K562 (cell line): ENCODE results near the gene ABHD3. TPM values are rescaled to one million over a fixed set of nuclear protein-coding genes. Genes with fewer than 3 reads are reported as not detected.

ENCODE experiments used
- EGR1 ChIP-seq: fragments of 450-650 bp; conservative IDR thresholded peaks from 2 replicates; pipeline ENCODE4 v1.6.1; 2017; ENCODE audit warnings: mild to moderate bottlenecking
- FOXK1 ChIP-seq: sonication (generic); formaldehyde crosslinking; IDR thresholded peaks from 2 replicates; pipeline ENCODE4 v1.8.0; 2022; ENCODE audit warnings: missing genetic modification reagents, mild to moderate bottlenecking, borderline replicate concordance
- LEF1 ChIP-seq: fragments of 450-650 bp; IDR thresholded peaks from 2 replicates; pipeline ENCODE4 v1.6.1; 2016; ENCODE audit warnings: mild to moderate bottlenecking
- MEIS2 ChIP-seq: fragments of 450-650 bp; IDR thresholded peaks from 2 replicates; pipeline ENCODE4 v1.6.1; 2014; ENCODE audit warnings: mild to moderate bottlenecking; ENCODE audit not compliant: partially characterized antibody
- NR0B1 ChIP-seq: fragments of 450-650 bp; IDR thresholded peaks from one replicate; pipeline ENCODE4 v1.6.1; 2018; ENCODE audit warnings: mild to moderate bottlenecking, moderate library complexity; ENCODE audit not compliant: partially characterized antibody
- POLR2G ChIP-seq: fragments of 200-400 bp; formaldehyde crosslinking; IDR thresholded peaks from 2 replicates; pipeline ENCODE4 v1.6.1; 2017; ENCODE audit warnings: low read depth, mild to moderate bottlenecking, antibody characterized with exemption, low read length, moderate library complexity
- SOX6 ChIP-seq: fragments of 450-650 bp; IDR thresholded peaks from 2 replicates; pipeline ENCODE4 v1.6.1; 2014; ENCODE audit warnings: mild to moderate bottlenecking
- TCF3 ChIP-seq: sonication (generic); formaldehyde crosslinking; IDR thresholded peaks from 2 replicates; pipeline ENCODE4 v1.4.0; 2020; ENCODE audit warnings: mild to moderate bottlenecking, missing genetic modification reagents
- ZBTB9 ChIP-seq: fragments of 450-650 bp; formaldehyde crosslinking; IDR thresholded peaks from 2 replicates; pipeline ENCODE4 v1.4.0; 2020; ENCODE audit warnings: mild to moderate bottlenecking, moderate library complexity
- polyA plus RNA-seq, 8 experiments: library from polyadenylated mRNA; depleted of rRNA in 4 of 8; stranded (reverse) in 5 of 8; unstranded in 3 of 8; fragments of >200 nt; fragmentation: Nextera tagmentation in 2 of 8; fragmentation: Illumina TruSeq in 1 of 8; extraction: Ambion mirVana in 2 of 8; extraction: Trizol in 1 of 8; gene quantifications; 2 replicates each; pipeline versions ENCODE4 v1.2.1 to v1.2.3, GENCODE V29; 2011 to 2014; ENCODE audit warnings: inconsistent platforms in 1 of 8, missing spikeins in 1 of 8
- total RNA-seq, 7 experiments: library from RNA; depleted of rRNA in 6 of 7; stranded (reverse); fragments of >200 nt in 6 of 7; fragmentation: Illumina TruSeq in 2 of 7; extraction: Trizol in 2 of 7; gene quantifications; 2 replicates each; pipeline versions ENCODE4 v1.2.1 to v1.2.3, GENCODE V29; 2011 to 2021; ENCODE audit warnings: low replicate concordance in 1 of 7
- TF ChIP-seq, protein P1 (sequence below), 3 experiments: fragments of 200-800 bp in 1 of 3; fragments of 250-450 bp in 1 of 3; fragments of 450-650 bp in 1 of 3; sonication (Bioruptor Pico) in 1 of 3; sonication (Bioruptor generic) in 1 of 3; formaldehyde crosslinking in 1 of 3; IDR thresholded peaks; 2 replicates each; pipeline versions ENCODE4 v1.6.1 to v1.8.0; 2016 to 2022; ENCODE audit warnings: mild to moderate bottlenecking in 2 of 3, missing genetic modification characterization in 2 of 3, missing compliant biosample characterization in 1 of 3, moderate library complexity in 1 of 3
- TF ChIP-seq, protein P2 (sequence below): fragments of 250-450 bp; sonication (Bioruptor Pico); IDR thresholded peaks from 2 replicates; pipeline ENCODE4 v1.4.0; 2020
- TF ChIP-seq, protein P3 (sequence below): sonication (generic); formaldehyde crosslinking; IDR thresholded peaks from 2 replicates; pipeline ENCODE4 v1.8.0; 2022; ENCODE audit warnings: mild to moderate bottlenecking, missing genetic modification reagents, borderline replicate concordance

ABHD3 gene
- total and polyA plus RNA-seq, 9 of the 15 experiments (the other 6 are each of a cell fraction or from before 2014, with no cell fraction given), result 6.3 to 38.8 (median 19.4) TPM

DNA sequence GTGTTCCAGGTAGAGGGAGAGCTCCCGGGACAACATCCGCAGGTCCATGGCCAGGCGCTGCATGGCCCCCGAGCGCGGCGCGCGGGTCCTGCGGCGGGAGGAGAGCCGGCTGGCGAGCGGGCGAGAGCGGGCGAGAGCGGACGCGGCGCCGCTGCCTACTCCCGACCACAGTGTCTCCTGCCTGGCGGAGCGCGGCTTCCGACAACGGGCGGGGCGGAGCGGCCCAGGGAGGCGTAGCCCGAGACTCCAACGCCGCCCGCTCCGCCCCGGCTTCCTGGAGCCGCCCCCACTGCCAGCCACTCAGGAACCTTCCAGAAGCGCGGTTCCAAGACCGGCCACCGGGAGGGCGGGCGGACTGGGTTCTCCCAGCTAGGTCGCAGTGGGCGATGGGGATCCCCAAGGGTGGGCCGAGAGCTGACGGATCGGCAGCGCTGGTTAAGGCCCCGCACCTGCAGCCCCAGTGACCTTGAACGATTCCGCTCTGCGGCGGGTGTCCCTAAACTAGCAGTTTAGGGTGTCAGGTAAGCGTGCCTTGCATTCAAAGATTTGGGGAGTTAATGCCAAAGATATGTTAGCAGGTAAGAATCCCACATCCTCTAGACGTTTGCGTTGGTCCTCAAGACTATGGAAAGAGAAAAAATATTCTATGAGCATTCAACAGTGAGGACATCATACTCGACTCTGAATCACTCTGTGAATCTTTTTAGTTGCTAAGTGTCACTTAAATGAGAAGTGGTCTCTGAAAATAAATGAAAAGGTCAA, at the start of gene ABHD3 (continued):
- TF ChIP-seq, protein P1, sequence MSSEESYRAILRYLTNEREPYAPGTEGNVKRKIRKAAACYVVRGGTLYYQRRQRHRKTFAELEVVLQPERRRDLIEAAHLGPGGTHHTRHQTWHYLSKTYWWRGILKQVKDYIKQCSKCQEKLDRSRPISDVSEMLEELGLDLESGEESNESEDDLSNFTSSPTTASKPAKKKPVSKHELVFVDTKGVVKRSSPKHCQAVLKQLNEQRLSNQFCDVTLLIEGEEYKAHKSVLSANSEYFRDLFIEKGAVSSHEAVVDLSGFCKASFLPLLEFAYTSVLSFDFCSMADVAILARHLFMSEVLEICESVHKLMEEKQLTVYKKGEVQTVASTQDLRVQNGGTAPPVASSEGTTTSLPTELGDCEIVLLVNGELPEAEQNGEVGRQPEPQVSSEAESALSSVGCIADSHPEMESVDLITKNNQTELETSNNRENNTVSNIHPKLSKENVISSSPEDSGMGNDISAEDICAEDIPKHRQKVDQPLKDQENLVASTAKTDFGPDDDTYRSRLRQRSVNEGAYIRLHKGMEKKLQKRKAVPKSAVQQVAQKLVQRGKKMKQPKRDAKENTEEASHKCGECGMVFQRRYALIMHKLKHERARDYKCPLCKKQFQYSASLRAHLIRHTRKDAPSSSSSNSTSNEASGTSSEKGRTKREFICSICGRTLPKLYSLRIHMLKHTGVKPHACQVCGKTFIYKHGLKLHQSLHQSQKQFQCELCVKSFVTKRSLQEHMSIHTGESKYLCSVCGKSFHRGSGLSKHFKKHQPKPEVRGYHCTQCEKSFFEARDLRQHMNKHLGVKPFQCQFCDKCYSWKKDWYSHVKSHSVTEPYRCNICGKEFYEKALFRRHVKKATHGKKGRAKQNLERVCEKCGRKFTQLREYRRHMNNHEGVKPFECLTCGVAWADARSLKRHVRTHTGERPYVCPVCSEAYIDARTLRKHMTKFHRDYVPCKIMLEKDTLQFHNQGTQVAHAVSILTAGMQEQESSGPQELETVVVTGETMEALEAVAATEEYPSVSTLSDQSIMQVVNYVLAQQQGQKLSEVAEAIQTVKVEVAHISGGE (CRISPR knock-in tag; IDR thresholded peaks at IDR 0.05), result 0 out of 6 replicates have a peak, but pooled peaks of 1 of the 3 experiments have one; percentile 41
- TF ChIP-seq FOXK1 (no peak), NR0B1 (no peak), LEF1 (no peak), MEIS2 (no peak), SOX6 (no peak), TCF3 (CRISPR knock-in tag) (no peak), ZBTB9 (CRISPR knock-in tag) (no peak), POLR2G (peak; percentile 99), EGR1 (peak; percentile 84)
- TF ChIP-seq, protein P2, sequence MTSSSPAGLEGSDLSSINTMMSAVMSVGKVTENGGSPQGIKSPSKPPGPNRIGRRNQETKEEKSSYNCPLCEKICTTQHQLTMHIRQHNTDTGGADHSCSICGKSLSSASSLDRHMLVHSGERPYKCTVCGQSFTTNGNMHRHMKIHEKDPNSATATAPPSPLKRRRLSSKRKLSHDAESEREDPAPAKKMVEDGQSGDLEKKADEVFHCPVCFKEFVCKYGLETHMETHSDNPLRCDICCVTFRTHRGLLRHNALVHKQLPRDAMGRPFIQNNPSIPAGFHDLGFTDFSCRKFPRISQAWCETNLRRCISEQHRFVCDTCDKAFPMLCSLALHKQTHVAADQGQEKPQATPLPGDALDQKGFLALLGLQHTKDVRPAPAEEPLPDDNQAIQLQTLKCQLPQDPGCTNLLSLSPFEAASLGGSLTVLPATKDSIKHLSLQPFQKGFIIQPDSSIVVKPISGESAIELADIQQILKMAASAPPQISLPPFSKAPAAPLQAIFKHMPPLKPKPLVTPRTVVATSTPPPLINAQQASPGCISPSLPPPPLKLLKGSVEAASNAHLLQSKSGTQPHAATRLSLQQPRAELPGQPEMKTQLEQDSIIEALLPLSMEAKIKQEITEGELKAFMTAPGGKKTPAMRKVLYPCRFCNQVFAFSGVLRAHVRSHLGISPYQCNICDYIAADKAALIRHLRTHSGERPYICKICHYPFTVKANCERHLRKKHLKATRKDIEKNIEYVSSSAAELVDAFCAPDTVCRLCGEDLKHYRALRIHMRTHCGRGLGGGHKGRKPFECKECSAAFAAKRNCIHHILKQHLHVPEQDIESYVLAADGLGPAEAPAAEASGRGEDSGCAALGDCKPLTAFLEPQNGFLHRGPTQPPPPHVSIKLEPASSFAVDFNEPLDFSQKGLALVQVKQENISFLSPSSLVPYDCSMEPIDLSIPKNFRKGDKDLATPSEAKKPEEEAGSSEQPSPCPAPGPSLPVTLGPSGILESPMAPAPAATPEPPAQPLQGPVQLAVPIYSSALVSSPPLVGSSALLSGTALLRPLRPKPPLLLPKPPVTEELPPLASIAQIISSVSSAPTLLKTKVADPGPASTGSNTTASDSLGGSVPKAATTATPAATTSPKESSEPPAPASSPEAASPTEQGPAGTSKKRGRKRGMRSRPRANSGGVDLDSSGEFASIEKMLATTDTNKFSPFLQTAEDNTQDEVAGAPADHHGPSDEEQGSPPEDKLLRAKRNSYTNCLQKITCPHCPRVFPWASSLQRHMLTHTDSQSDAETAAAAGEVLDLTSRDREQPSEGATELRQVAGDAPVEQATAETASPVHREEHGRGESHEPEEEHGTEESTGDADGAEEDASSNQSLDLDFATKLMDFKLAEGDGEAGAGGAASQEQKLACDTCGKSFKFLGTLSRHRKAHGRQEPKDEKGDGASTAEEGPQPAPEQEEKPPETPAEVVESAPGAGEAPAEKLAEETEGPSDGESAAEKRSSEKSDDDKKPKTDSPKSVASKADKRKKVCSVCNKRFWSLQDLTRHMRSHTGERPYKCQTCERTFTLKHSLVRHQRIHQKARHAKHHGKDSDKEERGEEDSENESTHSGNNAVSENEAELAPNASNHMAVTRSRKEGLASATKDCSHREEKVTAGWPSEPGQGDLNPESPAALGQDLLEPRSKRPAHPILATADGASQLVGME (CRISPR knock-in tag), result no peak
- TF ChIP-seq, protein P3, sequence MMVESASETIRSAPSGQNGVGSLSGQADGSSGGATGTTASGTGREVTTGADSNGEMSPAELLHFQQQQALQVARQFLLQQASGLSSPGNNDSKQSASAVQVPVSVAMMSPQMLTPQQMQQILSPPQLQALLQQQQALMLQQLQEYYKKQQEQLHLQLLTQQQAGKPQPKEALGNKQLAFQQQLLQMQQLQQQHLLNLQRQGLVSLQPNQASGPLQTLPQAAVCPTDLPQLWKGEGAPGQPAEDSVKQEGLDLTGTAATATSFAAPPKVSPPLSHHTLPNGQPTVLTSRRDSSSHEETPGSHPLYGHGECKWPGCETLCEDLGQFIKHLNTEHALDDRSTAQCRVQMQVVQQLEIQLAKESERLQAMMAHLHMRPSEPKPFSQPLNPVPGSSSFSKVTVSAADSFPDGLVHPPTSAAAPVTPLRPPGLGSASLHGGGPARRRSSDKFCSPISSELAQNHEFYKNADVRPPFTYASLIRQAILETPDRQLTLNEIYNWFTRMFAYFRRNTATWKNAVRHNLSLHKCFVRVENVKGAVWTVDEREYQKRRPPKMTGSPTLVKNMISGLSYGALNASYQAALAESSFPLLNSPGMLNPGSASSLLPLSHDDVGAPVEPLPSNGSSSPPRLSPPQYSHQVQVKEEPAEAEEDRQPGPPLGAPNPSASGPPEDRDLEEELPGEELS, result no peak
